Femur (tissue), 1 donor: Measurements from ENCODE around the gene MED15.
A peak's percentile ranks its signal among the peaks of the same experiment; 100 is the strongest.

ENCODE experiments used
- DNase-seq: peaks from one replicate; pipeline ENCODE4 v3.0.0-alpha.2; 2017

MED15 gene

GRCh38 chr22:20553947-20554741, 46.7 kb downstream of the MED15 start:
- DNase-seq: no peak

GRCh38 chr22:20554824-20555223, 47.4 kb downstream of the MED15 start:
- no peak for DNase-seq

GRCh38 chr22:20558534-20558933, 51.1 kb downstream of the MED15 start:
- DNase-seq: no peak

- no peak for DNase-seq
Observed at GRCh38 chr22:20559174-20559760, 51.9 kb downstream of the MED15 start.

GRCh38 chr22:20560716-20561115, 53.3 kb downstream of the MED15 start:
- DNase-seq: no peak

GRCh38 chr22:20561882-20562281, 54.5 kb downstream of the MED15 start:
- DNase-seq: no peak

GRCh38 chr22:20562607-20563465, 55.4 kb downstream of the MED15 start:
- DNase-seq: no peak

GRCh38 chr22:20563466-20563906, 56.1 kb downstream of the MED15 start:
- no peak for DNase-seq

- DNase-seq: no peak
Observed at GRCh38 chr22:20563941-20564371, 56.5 kb downstream of the MED15 start.

- no peak for DNase-seq
Observed at GRCh38 chr22:20565079-20565734, 57.8 kb downstream of the MED15 start.

GRCh38 chr22:20565761-20566160, 58.4 kb downstream of the MED15 start:
- no peak for DNase-seq

GRCh38 chr22:20566420-20567260, 59.2 kb downstream of the MED15 start:
- peak; percentile 59 for DNase-seq

GRCh38 chr22:20567371-20567847, 60.0 kb downstream of the MED15 start:
- no peak for DNase-seq

- DNase-seq: no peak
Observed at GRCh38 chr22:20567993-20568417, 60.6 kb downstream of the MED15 start.

- no peak for DNase-seq
Observed at GRCh38 chr22:20568502-20569058, 61.2 kb downstream of the MED15 start.

- peak; percentile 73 for DNase-seq
Observed at GRCh38 chr22:20569059-20570058, 61.9 kb downstream of the MED15 start.

GRCh38 chr22:20571078-20571503, 63.7 kb downstream of the MED15 start:
- DNase-seq: no peak

GRCh38 chr22:20571531-20572007, 64.2 kb downstream of the MED15 start:
- no peak for DNase-seq

- DNase-seq: no peak
Observed at GRCh38 chr22:20572132-20572802, 64.9 kb downstream of the MED15 start.
